Measurements from ENCODE around the gene COPZ2.

DNA sequence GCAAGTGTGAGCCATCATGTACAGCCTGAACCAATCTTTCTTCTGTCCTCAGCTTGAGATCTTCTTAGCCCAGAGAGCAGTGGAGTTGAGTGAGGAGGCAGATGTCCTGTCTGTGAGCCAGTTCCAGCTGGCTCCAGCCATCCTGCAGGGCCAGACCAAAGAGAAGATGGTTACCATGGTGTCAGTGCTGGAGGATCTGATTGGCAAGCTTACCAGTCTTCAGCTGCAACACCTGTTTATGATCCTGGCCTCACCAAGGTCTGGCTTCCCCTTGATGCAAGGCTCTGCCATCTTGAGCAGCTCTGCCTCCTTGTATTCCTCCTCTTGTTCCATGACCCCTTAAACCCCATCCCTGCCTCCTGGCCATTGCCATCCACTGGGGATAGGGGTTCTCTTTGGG lies 57.1 kb downstream of the COPZ2 start:
- TF ChIP-seq POLR2A (IDR thresholded peaks at IDR 0.05; ENCODE audit: low read depth, low read length) (no peak), TAF1 (IDR thresholded peaks at IDR 0.05; ENCODE audit: low read depth, low read length) (no peak)
